ENCODE data around the gene PCOLCE2. TPM values are rescaled to one million over a fixed set of nuclear protein-coding genes. Genes with fewer than 3 reads are reported as not detected.
A peak's percentile ranks its signal among the peaks of the same experiment; 100 is the strongest.

PCOLCE2 gene
- total RNA-seq, 1 donor from 2014 or later: 2.7 TPM

DNA sequence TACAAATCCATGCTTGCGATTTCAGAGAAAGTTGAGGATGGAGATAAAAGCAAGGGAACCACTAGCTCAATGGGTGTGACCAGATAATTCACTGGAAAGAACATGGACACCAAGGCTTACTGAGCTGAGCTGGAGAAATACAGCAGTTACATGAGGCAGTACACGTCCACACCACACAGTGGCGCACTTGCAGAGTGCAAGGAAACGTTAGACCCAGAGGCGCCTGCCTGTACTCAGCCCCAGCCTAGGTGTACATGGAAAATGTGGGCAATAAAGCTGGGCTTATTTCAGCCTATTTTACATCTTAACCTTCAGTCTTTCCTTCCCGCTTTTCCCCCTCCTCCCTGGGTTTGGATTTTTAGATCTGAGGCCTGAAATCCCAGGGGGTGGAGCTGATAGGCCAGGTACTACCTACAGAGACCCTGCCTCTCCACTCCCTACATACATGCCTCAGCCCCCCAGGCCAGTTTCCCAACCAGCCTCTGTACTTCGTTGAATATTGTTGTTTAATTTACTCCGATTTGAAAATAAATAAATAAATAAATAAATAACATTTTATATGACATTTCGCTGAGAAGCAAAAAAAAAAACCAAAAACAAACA is 60.1 kb downstream of the PCOLCE2 start:
- Mint-ChIP-seq H3K4me1 (ENCODE audit: low read depth) (no peaks in the 10 kb centered on the region), H3K27ac (ENCODE audit: unreplicated experiment) (no peak overlapping the region), H3K9me3 (ENCODE audit: low read depth) (no peaks in the 10 kb centered on the region), H3K27me3 (ENCODE audit: low read depth) (peaks cover 6% of the 10 kb centered on the region), H3K36me3 (ENCODE audit: low read depth) (no peaks in the 10 kb centered on the region), H3K4me3 (ENCODE audit: unreplicated experiment) (no peak overlapping the region)
- TF ChIP-seq CTCF (IDR thresholded peaks at IDR 0.05): peak; percentile 93
- no peak for DNase-seq (ENCODE audit: low spot score)

DNA sequence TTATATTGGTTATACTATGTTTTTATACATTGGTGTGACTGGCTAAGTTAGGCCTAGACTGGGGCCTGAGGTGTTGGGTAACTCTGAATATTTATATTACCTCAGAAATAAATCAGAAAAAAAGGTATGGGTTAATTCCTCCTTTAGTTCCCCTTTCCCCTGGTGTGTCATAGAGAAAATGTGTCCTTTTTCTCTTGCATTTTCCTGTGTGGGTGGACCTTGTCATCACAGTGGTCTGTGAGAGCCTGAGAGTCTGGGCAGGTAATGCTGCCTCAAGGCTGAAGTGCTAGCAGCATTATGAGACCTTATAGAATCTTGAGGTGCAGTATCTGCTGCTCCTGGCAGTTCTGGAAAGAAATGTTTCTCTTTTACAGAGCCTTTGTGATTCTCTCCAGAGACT is 69.7 kb downstream of the PCOLCE2 start:
- H3K4me1 Mint-ChIP-seq (ENCODE audit: low read depth): peaks cover 2% of the 10 kb centered on the region
- no peak overlapping the region for H3K4me3 Mint-ChIP-seq (ENCODE audit: unreplicated experiment)
- H3K9me3 Mint-ChIP-seq (ENCODE audit: low read depth): no peaks in the 10 kb centered on the region
- H3K27ac Mint-ChIP-seq (ENCODE audit: unreplicated experiment): no peak overlapping the region
- no peak for TF ChIP-seq CTCF (IDR thresholded peaks at IDR 0.05)
- no peaks in the 10 kb centered on the region for H3K27me3 Mint-ChIP-seq (ENCODE audit: low read depth)
- no peak for DNase-seq (ENCODE audit: low spot score)
- no peaks in the 10 kb centered on the region for H3K36me3 Mint-ChIP-seq (ENCODE audit: low read depth)

DNA sequence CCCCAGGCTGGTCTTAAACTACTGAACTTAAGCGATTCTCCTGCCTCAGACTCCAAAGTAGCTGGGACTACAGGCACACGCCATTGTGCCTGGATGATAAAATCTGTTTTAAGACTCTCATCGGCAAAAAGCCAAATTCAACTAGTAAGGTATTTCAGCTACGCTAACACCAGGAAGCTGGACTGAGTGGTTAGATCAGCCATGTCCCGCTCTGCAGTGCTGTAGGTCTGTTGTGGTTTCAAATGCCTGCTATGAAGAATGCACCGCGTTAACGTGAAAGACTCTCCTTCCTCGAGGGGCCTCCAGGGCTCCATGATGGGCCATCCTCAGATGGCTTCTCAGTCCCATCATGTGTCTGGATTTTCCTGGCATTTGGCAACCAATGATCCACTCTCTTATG is 70.2 kb downstream of the PCOLCE2 start:
- no peak for TF ChIP-seq CTCF (IDR thresholded peaks at IDR 0.05)
- H3K27me3 Mint-ChIP-seq (ENCODE audit: low read depth): no peaks in the 10 kb centered on the region
- DNase-seq (ENCODE audit: low spot score): no peak
- H3K36me3 Mint-ChIP-seq (ENCODE audit: low read depth): no peaks in the 10 kb centered on the region
- no peaks in the 10 kb centered on the region for H3K9me3 Mint-ChIP-seq (ENCODE audit: low read depth)
- H3K4me3 Mint-ChIP-seq (ENCODE audit: unreplicated experiment): no peak overlapping the region
- no peak overlapping the region for H3K27ac Mint-ChIP-seq (ENCODE audit: unreplicated experiment)
- H3K4me1 Mint-ChIP-seq (ENCODE audit: low read depth): peaks cover 2% of the 10 kb centered on the region

DNA sequence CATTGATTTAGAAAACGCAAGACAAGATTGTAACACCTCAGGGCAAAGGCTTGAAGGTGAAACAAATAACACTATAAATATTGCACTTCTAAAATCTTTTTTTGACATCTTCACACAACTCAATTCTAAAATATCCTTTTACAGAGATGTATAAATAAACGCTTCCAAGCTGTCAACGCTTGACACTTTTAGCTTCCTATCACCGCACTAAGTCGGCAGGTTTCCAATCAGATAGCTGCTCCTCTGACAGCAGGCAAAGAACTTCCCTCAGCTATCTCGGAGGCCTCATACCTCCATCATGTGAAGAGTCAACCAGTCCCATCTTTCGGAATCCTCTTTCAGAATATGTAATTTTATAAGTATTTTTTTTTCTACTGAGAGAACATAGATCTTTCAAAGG is 71.0 kb downstream of the PCOLCE2 start:
- Mint-ChIP-seq H3K4me1 (ENCODE audit: low read depth) (peaks cover 2% of the 10 kb centered on the region), H3K4me3 (ENCODE audit: unreplicated experiment) (no peak overlapping the region), H3K27me3 (ENCODE audit: low read depth) (no peaks in the 10 kb centered on the region), H3K36me3 (ENCODE audit: low read depth) (no peaks in the 10 kb centered on the region), H3K9me3 (ENCODE audit: low read depth) (no peaks in the 10 kb centered on the region), H3K27ac (ENCODE audit: unreplicated experiment) (no peak overlapping the region)
- no peak for DNase-seq (ENCODE audit: low spot score)
- no peak for TF ChIP-seq CTCF (IDR thresholded peaks at IDR 0.05)

DNA sequence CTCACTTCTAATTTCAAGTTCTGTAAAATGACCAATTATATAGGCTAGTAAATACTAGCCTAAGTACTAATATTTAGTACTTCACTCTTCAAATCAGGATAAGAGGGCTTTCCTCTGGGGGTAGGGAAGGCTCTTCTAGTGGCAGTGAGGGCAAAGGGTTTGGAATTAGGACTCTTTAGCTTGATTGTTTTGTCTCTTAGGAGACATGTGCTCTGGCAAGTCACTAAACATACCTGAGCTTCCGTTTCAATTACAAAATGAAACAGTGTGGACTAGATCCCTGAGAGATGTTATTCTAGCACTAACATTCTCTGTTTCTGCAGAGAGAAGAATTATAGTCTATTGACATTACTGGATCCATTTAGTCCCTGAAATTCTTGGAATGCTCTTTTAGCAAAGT is 71.5 kb downstream of the PCOLCE2 start:
- DNase-seq (ENCODE audit: low spot score): no peak
- H3K36me3 Mint-ChIP-seq (ENCODE audit: low read depth): no peaks in the 10 kb centered on the region
- TF ChIP-seq CTCF (IDR thresholded peaks at IDR 0.05): no peak
- H3K27me3 Mint-ChIP-seq (ENCODE audit: low read depth): no peaks in the 10 kb centered on the region
- no peak overlapping the region for H3K27ac Mint-ChIP-seq (ENCODE audit: unreplicated experiment)
- H3K4me3 Mint-ChIP-seq (ENCODE audit: unreplicated experiment): no peak overlapping the region
- no peaks in the 10 kb centered on the region for H3K9me3 Mint-ChIP-seq (ENCODE audit: low read depth)
- peaks cover 2% of the 10 kb centered on the region for H3K4me1 Mint-ChIP-seq (ENCODE audit: low read depth)
